K562 (cell line): ENCODE results near the gene RREB1. TPM values are rescaled to one million over a fixed set of nuclear protein-coding genes. Genes with fewer than 3 reads are reported as not detected.

Source experiments
- ATAC-seq: fragments of 200-7000 bp; cut with Tn5 transposase; 3 replicates; pipeline ENCODE4 v1.9.1; 2020; ENCODE audit warnings: moderate library complexity
- BruUV-seq: library from RNA; stranded (reverse); fragments of 400-500 nt; replicated peaks from 2 replicates; lab custom pipeline; 2021; lab: Mats Ljungman, UMichigan
- CTCF ChIA-PET: fragments of 300-600 bp; formaldehyde crosslinking; extraction: SDS; loops from one replicate; lab custom pipeline; 2021; ENCODE audit warnings: low intra/inter-chr PET ratio; lab: Yijun Ruan, JAX
- POLR2A ChIA-PET: fragments of 300-600, 350-650 bp; sonication (Branson Sonifier 250); formaldehyde crosslinking; extraction: SDS; loops from one replicate; lab custom pipeline; 2021; ENCODE audit warnings: antibody characterized with exemption, inconsistent platforms; lab: Yijun Ruan, JAX
- DNase-seq, 4 experiments: peaks; one replicate each; pipeline versions ENCODE4 v3.0.0 to v3.0.0-alpha.2; 2011 to 2018; ENCODE audit warnings: low spot score in 3 of 4, mixed read lengths in 3 of 4; ENCODE audit errors: extremely low read depth in 1 of 4
- FAIRE-seq: peaks from 2 replicates; lab custom pipeline; 2011; peaks lifted over from hg19 to GRCh38; lab: Jason Lieb, UNC
- H2AFZ ChIP-seq: 2 replicates; pipeline ENCODE4 v1.6.0; 2011; ENCODE audit warnings: low read depth, low read length, control low read depth, inconsistent platforms
- H3K27ac ChIP-seq: fragments of 200-600 bp; 3 replicates; pipeline ENCODE4 v1.8.0; 2011; ENCODE audit warnings: low read depth, mild to moderate bottlenecking, control low read depth, inconsistent platforms, low read length, moderate library complexity, mixed read lengths; ENCODE audit errors: extremely low read depth
- H3K27me3 ChIP-seq, 2 experiments: fragments of 300-600 bp in 1 of 2; 2 replicates in 1 of 2; 3 replicates in 1 of 2; pipeline versions ENCODE4 v1.6.0 to v1.8.0; 2011; ENCODE audit warnings: inconsistent platforms in 2 of 2, low read length in 2 of 2, mild to moderate bottlenecking in 1 of 2, mixed read lengths in 1 of 2, moderate library complexity in 1 of 2; ENCODE audit not compliant: control insufficient read depth in 2 of 2, insufficient read depth in 2 of 2
- H3K36me3 ChIP-seq: fragments of 300-600 bp; 3 replicates; pipeline ENCODE4 v1.8.0; 2011; ENCODE audit warnings: mild to moderate bottlenecking, low read length, inconsistent platforms; ENCODE audit not compliant: control insufficient read depth, insufficient read depth
- H3K4me1 ChIP-seq, 2 experiments: fragments of 200-600 bp in 1 of 2; replicated peaks in 1 of 2; 2 replicates in 1 of 2; 3 replicates in 1 of 2; pipeline versions ENCODE4 v1.5.1 to v1.8.0; 2011; ENCODE audit warnings: inconsistent platforms in 2 of 2, low read length in 2 of 2, mild to moderate bottlenecking in 1 of 2, mixed read lengths in 1 of 2, moderate library complexity in 1 of 2; ENCODE audit not compliant: control insufficient read depth in 2 of 2, insufficient read depth in 2 of 2
- H3K4me2 ChIP-seq: 2 replicates; pipeline ENCODE4 v1.6.1; 2011; ENCODE audit warnings: low read length, control low read depth, inconsistent platforms, mixed read lengths; ENCODE audit not compliant: insufficient read depth
- H3K4me3 ChIP-seq: fragments of 200-600 bp; sonication (generic), shearing (Covaris generic); 2 replicates; pipeline ENCODE4 v1.5.1; 2016; ENCODE audit warnings: control low read depth, inconsistent platforms
- H3K79me2 ChIP-seq: fragments of 200-600 bp; 3 replicates; pipeline ENCODE4 v1.8.0; 2011; ENCODE audit warnings: low read length, inconsistent platforms; ENCODE audit not compliant: control insufficient read depth, insufficient read depth
- H3K9ac ChIP-seq, 2 experiments: 2 replicates each; pipeline versions ENCODE4 v1.6.0 to v1.6.1; 2011; ENCODE audit warnings: low read depth in 2 of 2, low read length in 2 of 2, control low read depth in 1 of 2, inconsistent platforms in 1 of 2, mild to moderate bottlenecking in 1 of 2, mixed read lengths in 1 of 2; ENCODE audit not compliant: insufficient read depth in 1 of 2
- H3K9me1 ChIP-seq: one replicate; pipeline ENCODE4 v1.6.0; 2011; ENCODE audit warnings: inconsistent platforms, mild to moderate bottlenecking, low read length, moderate library complexity; ENCODE audit not compliant: control insufficient read depth, insufficient read depth
- H3K9me3 ChIP-seq: replicated peaks from 2 replicates; pipeline ENCODE4 v1.5.1; 2011; ENCODE audit warnings: low read depth, low read length, inconsistent platforms; ENCODE audit not compliant: control insufficient read depth, insufficient read depth
- H4K20me1 ChIP-seq: replicated peaks from 2 replicates; pipeline ENCODE4 v1.6.1; 2011; ENCODE audit warnings: low read length, inconsistent platforms, mixed read lengths; ENCODE audit not compliant: control insufficient read depth, insufficient read depth
- CBFA2T2 ChIP-seq: fragments of 450-650 bp; conservative IDR thresholded peaks from 2 replicates; pipeline ENCODE4 v1.6.1; 2017; ENCODE audit warnings: mild to moderate bottlenecking
- ELF2 ChIP-seq: fragments of 250-450 bp; sonication (Bioruptor Pico); IDR thresholded peaks from 2 replicates; pipeline ENCODE4 v1.5.0; 2021; ENCODE audit warnings: mild to moderate bottlenecking
- FOXJ3 ChIP-seq: sonication (generic); formaldehyde crosslinking; IDR thresholded peaks from 2 replicates; pipeline ENCODE4 v1.4.0; 2020; ENCODE audit warnings: mild to moderate bottlenecking, missing genetic modification reagents
- HMGN3 ChIP-seq: IDR thresholded peaks from 2 replicates; pipeline ENCODE4 v1.6.1; 2011; ENCODE audit warnings: borderline replicate concordance, low read depth, mild to moderate bottlenecking, mixed read lengths, low read length; ENCODE audit not compliant: insufficient read length; ENCODE audit errors: extremely low read depth
- MAZ ChIP-seq, 2 experiments: fragments of 450-650 bp in 1 of 2; sonication (generic) in 1 of 2; formaldehyde crosslinking; IDR thresholded peaks in 1 of 2; conservative IDR thresholded peaks in 1 of 2; 2 replicates each; pipeline versions ENCODE4 v1.4.0 to v1.5.0; 2020; ENCODE audit warnings: mild to moderate bottlenecking in 1 of 2, missing genetic modification reagents in 1 of 2
- MTA1 ChIP-seq: fragments of 450-650 bp; IDR thresholded peaks from 2 replicates; pipeline ENCODE4 v1.6.1; 2017; ENCODE audit warnings: borderline replicate concordance
- MTF1 ChIP-seq: fragments of 250-450 bp; sonication (Bioruptor Pico); IDR thresholded peaks from 2 replicates; pipeline ENCODE4 v1.9.0; 2021; ENCODE audit warnings: moderate library complexity, mild to moderate bottlenecking, inconsistent platforms, borderline replicate concordance
- NRF1 ChIP-seq, 2 experiments: fragments of 450-650 bp; IDR thresholded peaks in 1 of 2; conservative IDR thresholded peaks in 1 of 2; 2 replicates each; pipeline ENCODE4 v1.6.1; 2014; ENCODE audit warnings: mild to moderate bottlenecking in 2 of 2
- SAFB2 ChIP-seq: fragments of 200-400 bp; formaldehyde crosslinking; IDR thresholded peaks from 2 replicates; pipeline ENCODE4 v1.6.1; 2018; ENCODE audit warnings: borderline replicate concordance, low read length, low read depth, moderate library complexity; ENCODE audit not compliant: severe bottlenecking
- SIRT6 ChIP-seq: IDR thresholded peaks from one replicate; pipeline ENCODE4 v1.6.1; 2012; ENCODE audit warnings: low read depth, mild to moderate bottlenecking, control low read depth, inconsistent platforms, low read length, moderate library complexity
- SMARCC2 ChIP-seq: fragments of 450-650 bp; IDR thresholded peaks from 2 replicates; pipeline ENCODE4 v1.6.1; 2017; ENCODE audit warnings: antibody characterized with exemption, moderate library complexity, mild to moderate bottlenecking, low read depth
- U2AF2 ChIP-seq: fragments of 200-400 bp; formaldehyde crosslinking; optimal IDR thresholded peaks from 2 replicates; pipeline ENCODE3; 2017; ENCODE audit warnings: low read depth, mild to moderate bottlenecking, low read length
- ZNF133 ChIP-seq: fragments of 250-450 bp; sonication (Bioruptor Pico); IDR thresholded peaks from 2 replicates; pipeline ENCODE4 v1.4.0; 2020; ENCODE audit warnings: mild to moderate bottlenecking
- WGBS: fragments of 100-300 bp; shearing (Covaris generic); methylation state at CpG from one replicate; pipeline ENCODE4 v1.1.6; 2016; ENCODE audit warnings: low coverage, mixed read lengths; ENCODE audit not compliant: insufficient coverage; ENCODE audit errors: missing lambda C conversion rate; 5-methylcytosine and 5-hydroxymethylcytosine counted together
- in situ Hi-C: fragments of 300-500 bp; cut with MboI; formaldehyde crosslinking; loops from 4 replicates; pipeline ENCODE4 v1.15.0; 2018; ENCODE audit warnings: inconsistent platforms, mixed read lengths
- intact Hi-C: fragments of 100-400 bp; cut with micrococcal nuclease; formaldehyde crosslinking; loops from 2 replicates; pipeline ENCODE4 v1.14.2; 2022
- polyA plus RNA-seq, 8 experiments: library from polyadenylated mRNA; depleted of rRNA in 4 of 8; stranded (reverse) in 5 of 8; unstranded in 3 of 8; fragments of >200 nt; fragmentation: Nextera tagmentation in 2 of 8; fragmentation: Illumina TruSeq in 1 of 8; extraction: Ambion mirVana in 2 of 8; extraction: Trizol in 1 of 8; gene quantifications; 2 replicates each; pipeline versions ENCODE4 v1.2.1 to v1.2.3, GENCODE V29; 2011 to 2014; ENCODE audit warnings: inconsistent platforms in 1 of 8, missing spikeins in 1 of 8
- total RNA-seq, 7 experiments: library from RNA; depleted of rRNA in 6 of 7; stranded (reverse); fragments of >200 nt in 6 of 7; fragmentation: Illumina TruSeq in 2 of 7; extraction: Trizol in 2 of 7; gene quantifications; 2 replicates each; pipeline versions ENCODE4 v1.2.1 to v1.2.3, GENCODE V29; 2011 to 2021; ENCODE audit warnings: low replicate concordance in 1 of 7
- TF ChIP-seq, protein P1 (sequence below): IDR thresholded peaks from 2 replicates; pipeline ENCODE4 v1.6.1; 2012; ENCODE audit warnings: low read depth, low read length, improper control_type of control experiment, borderline replicate concordance
- TF ChIP-seq, protein P2 (sequence below): fragments of 450-650 bp; formaldehyde crosslinking; IDR thresholded peaks from 2 replicates; pipeline ENCODE4 v1.4.0; 2020; ENCODE audit warnings: mild to moderate bottlenecking, moderate library complexity
- TF ChIP-seq, protein P3 (sequence below), 2 experiments: fragments of 450-650 bp in 1 of 2; sonication (generic) in 1 of 2; formaldehyde crosslinking; conservative IDR thresholded peaks; 2 replicates each; pipeline versions ENCODE4 v1.4.0 to v1.8.1; 2020 to 2022; ENCODE audit warnings: mild to moderate bottlenecking in 1 of 2, missing genetic modification reagents in 1 of 2
- TF ChIP-seq, protein P4 (sequence below), 2 experiments: fragments of 250-450 bp in 1 of 2; fragments of 450-650 bp in 1 of 2; sonication (Bioruptor Pico) in 1 of 2; IDR thresholded peaks; 2 replicates each; pipeline versions ENCODE4 v1.6.1 to v1.8.0; 2016 to 2021; ENCODE audit warnings: mild to moderate bottlenecking in 2 of 2, moderate library complexity in 2 of 2, missing compliant biosample characterization in 1 of 2, missing genetic modification characterization in 1 of 2

Gene RREB1
- total and polyA plus RNA-seq, 9 of the 15 experiments (the other 6 are each of a cell fraction or from before 2014, with no cell fraction given): 3.3 to 64.2 (median 19.3) TPM

- TF ChIP-seq, protein P1, sequence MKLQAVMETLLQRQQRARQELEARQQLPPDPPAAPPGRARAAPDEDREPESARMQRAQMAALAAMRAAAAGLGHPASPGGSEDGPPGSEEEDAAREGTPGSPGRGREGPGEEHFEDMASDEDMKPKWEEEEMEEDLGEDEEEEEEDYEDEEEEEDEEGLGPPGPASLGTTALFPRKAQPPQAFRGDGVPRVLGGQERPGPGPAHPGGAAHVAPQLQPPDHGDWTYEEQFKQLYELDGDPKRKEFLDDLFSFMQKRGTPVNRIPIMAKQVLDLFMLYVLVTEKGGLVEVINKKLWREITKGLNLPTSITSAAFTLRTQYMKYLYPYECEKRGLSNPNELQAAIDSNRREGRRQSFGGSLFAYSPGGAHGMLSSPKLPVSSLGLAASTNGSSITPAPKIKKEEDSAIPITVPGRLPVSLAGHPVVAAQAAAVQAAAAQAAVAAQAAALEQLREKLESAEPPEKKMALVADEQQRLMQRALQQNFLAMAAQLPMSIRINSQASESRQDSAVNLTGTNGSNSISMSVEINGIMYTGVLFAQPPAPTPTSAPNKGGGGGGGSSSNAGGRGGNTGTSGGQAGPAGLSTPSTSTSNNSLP: no peak
- TF ChIP-seq HMGN3 (no peak), SAFB2 (no peak), ZNF133 (CRISPR knock-in tag) (no peak), FOXJ3 (CRISPR knock-in tag) (no peak)
- TF ChIP-seq, protein P2, sequence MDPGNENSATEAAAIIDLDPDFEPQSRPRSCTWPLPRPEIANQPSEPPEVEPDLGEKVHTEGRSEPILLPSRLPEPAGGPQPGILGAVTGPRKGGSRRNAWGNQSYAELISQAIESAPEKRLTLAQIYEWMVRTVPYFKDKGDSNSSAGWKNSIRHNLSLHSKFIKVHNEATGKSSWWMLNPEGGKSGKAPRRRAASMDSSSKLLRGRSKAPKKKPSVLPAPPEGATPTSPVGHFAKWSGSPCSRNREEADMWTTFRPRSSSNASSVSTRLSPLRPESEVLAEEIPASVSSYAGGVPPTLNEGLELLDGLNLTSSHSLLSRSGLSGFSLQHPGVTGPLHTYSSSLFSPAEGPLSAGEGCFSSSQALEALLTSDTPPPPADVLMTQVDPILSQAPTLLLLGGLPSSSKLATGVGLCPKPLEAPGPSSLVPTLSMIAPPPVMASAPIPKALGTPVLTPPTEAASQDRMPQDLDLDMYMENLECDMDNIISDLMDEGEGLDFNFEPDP: no peak
Measured at GRCh38 chr6:7255918-7256317, 148.2 kb downstream of the RREB1 start (continued).

DNA sequence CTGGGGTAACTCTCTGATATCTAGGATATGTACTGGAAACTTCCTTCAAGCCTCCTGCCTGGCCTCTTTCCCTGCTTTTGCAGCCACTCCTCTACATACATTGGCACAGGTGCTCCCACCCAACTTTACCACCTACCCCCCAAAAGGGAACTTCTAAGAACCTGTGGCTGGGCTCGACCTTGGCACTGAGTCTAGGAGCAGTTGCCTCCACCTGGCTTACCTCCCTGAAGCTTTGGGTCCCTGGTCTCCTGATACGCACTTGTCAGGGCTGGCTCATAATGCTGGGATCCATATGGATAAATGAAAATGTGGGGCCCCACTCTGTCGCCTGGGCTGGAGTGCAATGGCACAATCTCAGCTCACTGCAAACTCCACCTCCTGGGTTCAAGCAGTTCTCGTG is 149.0 kb downstream of the RREB1 start:
- peaks cover 30 to 40% of the 10 kb centered on the region in 2 experiments for H3K4me1 ChIP-seq
- WGBS: 55% methylated on average over 4 of the region's 4 CpGs
- intact Hi-C loops (loop anchor here (5.0 kb wide), 1 partner anchor 699 kb away; no protein-coding TSS in a partner anchor), in situ Hi-C loops (no loop called here)
- BruUV-seq: no TSS peak
- H3K9me1 ChIP-seq: no peaks in the 10 kb centered on the region
- no peaks in the 10 kb centered on the region for H3K9me3 ChIP-seq
- CTCF ChIA-PET: no interaction called here
- H2AFZ ChIP-seq: no peak overlapping the region
- no peaks in the 10 kb centered on the region for H4K20me1 ChIP-seq
- no peak for FAIRE-seq
- H3K4me2 ChIP-seq: no peak overlapping the region
- no peak overlapping the region for H3K4me3 ChIP-seq
- no peaks in the 10 kb centered on the region; a peak in 1 of 5 replicates for H3K27me3 ChIP-seq
- no peaks in the 10 kb centered on the region for H3K79me2 ChIP-seq
- peaks cover 9% of the 10 kb centered on the region; the same call in 1 of the 3 replicates for H3K36me3 ChIP-seq
- H3K9ac ChIP-seq: no peak overlapping the region
- POLR2A ChIA-PET: no interaction called here
- DNase-seq: no peak
- H3K27ac ChIP-seq: no peak overlapping the region
- ATAC-seq: no peak
- TF ChIP-seq ELF2 (CRISPR knock-in tag) (no peak), SIRT6 (no peak), MTF1 (CRISPR knock-in tag) (no peak), MTA1 (no peak), CBFA2T2 (no peak), SMARCC2 (no peak), U2AF2 (no peak), NRF1 (conservative IDR thresholded peaks at IDR 0.05 in 1 of 2, IDR thresholded peaks at IDR 0.05 in 1 of 2) (no peak), MAZ (CRISPR knock-in tag; conservative IDR thresholded peaks at IDR 0.05 in 1 of 2, IDR thresholded peaks at IDR 0.05 in 1 of 2) (no peak)
- TF ChIP-seq, protein P3, sequence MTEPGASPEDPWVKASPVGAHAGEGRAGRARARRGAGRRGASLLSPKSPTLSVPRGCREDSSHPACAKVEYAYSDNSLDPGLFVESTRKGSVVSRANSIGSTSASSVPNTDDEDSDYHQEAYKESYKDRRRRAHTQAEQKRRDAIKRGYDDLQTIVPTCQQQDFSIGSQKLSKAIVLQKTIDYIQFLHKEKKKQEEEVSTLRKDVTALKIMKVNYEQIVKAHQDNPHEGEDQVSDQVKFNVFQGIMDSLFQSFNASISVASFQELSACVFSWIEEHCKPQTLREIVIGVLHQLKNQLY (CRISPR knock-in tag; conservative IDR thresholded peaks at IDR 0.05): no peak
- TF ChIP-seq, protein P4, sequence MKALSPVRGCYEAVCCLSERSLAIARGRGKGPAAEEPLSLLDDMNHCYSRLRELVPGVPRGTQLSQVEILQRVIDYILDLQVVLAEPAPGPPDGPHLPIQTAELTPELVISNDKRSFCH (CRISPR knock-in tag; IDR thresholded peaks at IDR 0.05): no peak
- TF ChIP-seq, protein P4 (tag; IDR thresholded peaks at IDR 0.05): no peak
